ENCODE measurements around the gene SH3RF3.

The SH3RF3 gene

DNA sequence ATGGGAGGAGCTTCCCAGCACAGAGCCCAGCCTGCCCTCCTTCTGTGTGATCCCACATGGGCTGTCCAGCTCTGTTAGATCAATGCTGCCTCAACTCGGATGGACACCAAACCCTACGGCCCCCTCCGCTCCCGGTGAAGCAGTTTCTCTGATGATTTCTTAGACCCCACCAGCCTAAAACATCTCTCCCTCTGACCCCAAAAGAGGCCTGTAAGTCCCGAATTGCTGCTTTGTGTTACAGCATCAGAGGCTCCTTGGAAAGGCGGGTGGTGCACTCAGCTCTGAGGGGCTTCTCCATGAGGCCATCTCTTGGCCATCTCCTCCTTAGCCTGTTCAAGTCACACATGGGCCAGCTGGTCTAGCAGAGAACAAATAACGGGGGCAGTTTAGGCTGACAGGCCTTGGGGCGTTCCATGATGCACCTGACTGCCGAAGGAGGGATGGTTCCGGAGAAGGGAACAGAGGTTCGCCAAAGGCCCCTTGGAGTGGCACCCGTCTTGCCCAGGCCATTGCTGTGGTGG lies 240.7 kb downstream of the SH3RF3 start:
- Histone ChIP-seq H3K4me3 (ENCODE audit: low read length in 2 of 2) (no peak overlapping the region), H3K36me3 (replicated peaks in 1 of 2; ENCODE audit: control insufficient read depth in 2 of 2, insufficient read depth in 2 of 2, low read length in 2 of 2) (no peaks in the 10 kb centered on the region), H3K4me2 (ENCODE audit: insufficient read depth, low read length, poor library complexity, severe bottlenecking) (no peak overlapping the region), H3K27me3 (ENCODE audit: control insufficient read depth in 3 of 3, insufficient read depth in 3 of 3, low read depth in 1 of 3, low read length in 3 of 3) (no peaks in the 10 kb centered on the region), H2BK5ac (ENCODE audit: low read length) (no peak overlapping the region), H3K23ac (ENCODE audit: low read depth, low read length, poor library complexity) (no peak overlapping the region), H2BK15ac (ENCODE audit: low read length) (no peak overlapping the region), H3K4ac (ENCODE audit: low read length) (no peak overlapping the region), H3K79me1 (ENCODE audit: low read depth, low read length) (no peaks in the 10 kb centered on the region), H2BK120ac (ENCODE audit: low read depth, low read length) (no peak overlapping the region), H3K9ac (ENCODE audit: low read depth, low read length, poor library complexity) (no peak overlapping the region), H4K8ac (ENCODE audit: low read depth, low read length) (no peak overlapping the region), H3K27ac (replicated peaks; ENCODE audit: low read length) (no peak overlapping the region), H3K9me3 (replicated peaks in 1 of 2; ENCODE audit: control insufficient read depth in 2 of 2, insufficient read depth in 1 of 2, low read depth in 1 of 2, low read length in 2 of 2) (no peaks in the 10 kb centered on the region), H2AK5ac (ENCODE audit: low read depth, low read length) (no peak overlapping the region), H3K14ac (ENCODE audit: low read length) (no peak overlapping the region), H3K4me1 (ENCODE audit: control insufficient read depth in 2 of 2, insufficient read depth in 1 of 2, low read depth in 1 of 2, low read length in 2 of 2) (peaks cover 4 to 6% of the 10 kb centered on the region in 2 donors), H3K18ac (ENCODE audit: low read length) (no peak overlapping the region), H4K91ac (ENCODE audit: low read depth, low read length, poor library complexity) (no peak overlapping the region), H2BK12ac (ENCODE audit: low read length) (no peak overlapping the region), H2AFZ (ENCODE audit: low read length) (no peak overlapping the region)
- no peak for DNase-seq (ENCODE audit: low spot score)
- WGBS, 2 donors (ENCODE audit: extremely low coverage in 2 of 2, insufficient read length in 2 of 2, insufficient replicate concordance in 1 of 2): no CpG with 5 or more reads among the region's 12 CpGs

DNA sequence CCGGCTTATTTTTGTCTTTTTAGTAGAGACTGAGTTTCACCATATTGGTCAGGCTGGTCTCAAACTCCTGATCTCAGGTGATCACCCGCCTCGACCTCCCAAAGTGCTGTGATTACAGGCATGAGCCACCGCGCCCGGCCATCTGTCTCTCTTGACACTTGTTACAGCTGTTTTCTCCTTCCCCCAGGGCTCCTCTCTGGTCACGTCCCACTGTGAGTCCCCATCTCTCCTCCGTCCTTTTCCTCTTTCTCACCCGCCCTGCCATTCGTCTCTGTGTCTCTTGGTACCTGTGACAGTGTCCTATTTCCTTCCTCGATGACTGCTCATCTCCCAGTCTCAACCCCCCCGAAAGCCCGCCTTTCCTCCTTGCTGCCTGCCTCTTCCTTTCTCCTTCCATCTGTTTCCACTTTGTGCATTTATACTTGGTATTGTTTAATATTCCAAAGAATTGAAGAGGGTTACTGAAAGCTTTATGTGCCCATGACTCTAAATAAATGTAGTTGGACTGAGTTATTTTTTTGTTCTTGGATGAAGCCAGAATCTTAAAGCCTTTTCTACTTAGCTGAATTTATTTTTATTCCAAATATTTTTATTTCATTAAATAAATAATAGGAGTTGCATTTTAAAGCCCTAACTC lies 241.5 kb downstream of the SH3RF3 start:
- Histone ChIP-seq H2BK120ac (ENCODE audit: low read depth, low read length) (no peak overlapping the region), H2BK12ac (ENCODE audit: low read length) (no peak overlapping the region), H2BK5ac (ENCODE audit: low read length) (no peak overlapping the region), H2AFZ (ENCODE audit: low read length) (no peak overlapping the region), H3K79me1 (ENCODE audit: low read depth, low read length) (no peaks in the 10 kb centered on the region), H3K27ac (replicated peaks; ENCODE audit: low read length) (no peak overlapping the region), H3K14ac (ENCODE audit: low read length) (no peak overlapping the region), H4K91ac (ENCODE audit: low read depth, low read length, poor library complexity) (no peak overlapping the region), H3K36me3 (replicated peaks in 1 of 2; ENCODE audit: control insufficient read depth in 2 of 2, insufficient read depth in 2 of 2, low read length in 2 of 2) (no peaks in the 10 kb centered on the region), H3K4me1 (ENCODE audit: control insufficient read depth in 2 of 2, insufficient read depth in 1 of 2, low read depth in 1 of 2, low read length in 2 of 2) (peaks cover 2 to 4% of the 10 kb centered on the region in 2 donors), H2BK15ac (ENCODE audit: low read length) (no peak overlapping the region), H3K18ac (ENCODE audit: low read length) (no peak overlapping the region), H3K9me3 (replicated peaks in 1 of 2; ENCODE audit: control insufficient read depth in 2 of 2, insufficient read depth in 1 of 2, low read depth in 1 of 2, low read length in 2 of 2) (no peaks in the 10 kb centered on the region), H3K4me2 (ENCODE audit: insufficient read depth, low read length, poor library complexity, severe bottlenecking) (no peak overlapping the region), H3K9ac (ENCODE audit: low read depth, low read length, poor library complexity) (no peak overlapping the region), H2AK5ac (ENCODE audit: low read depth, low read length) (no peak overlapping the region), H3K4ac (ENCODE audit: low read length) (no peak overlapping the region), H3K23ac (ENCODE audit: low read depth, low read length, poor library complexity) (no peak overlapping the region), H3K27me3 (ENCODE audit: control insufficient read depth in 3 of 3, insufficient read depth in 3 of 3, low read depth in 1 of 3, low read length in 3 of 3) (no peaks in the 10 kb centered on the region), H3K4me3 (ENCODE audit: low read length in 2 of 2) (no peak overlapping the region), H4K8ac (ENCODE audit: low read depth, low read length) (no peak overlapping the region)
- no CpG with 5 or more reads among the region's 13 CpGs for WGBS, 2 donors (ENCODE audit: extremely low coverage in 2 of 2, insufficient read length in 2 of 2, insufficient replicate concordance in 1 of 2)
- DNase-seq (ENCODE audit: low spot score): no peak

GRCh38 chr2:109371481-109372170 lies 242.6 kb downstream of the SH3RF3 start:
- DNase-seq (ENCODE audit: low spot score): no peak
- WGBS, 2 donors (ENCODE audit: extremely low coverage in 2 of 2, insufficient read length in 2 of 2, insufficient replicate concordance in 1 of 2): no CpG with 5 or more reads among the region's 18 CpGs
- H2BK120ac ChIP-seq (ENCODE audit: low read depth, low read length): no peak overlapping the region
- H3K4me2 ChIP-seq (ENCODE audit: insufficient read depth, low read length, poor library complexity, severe bottlenecking): no peak overlapping the region
- H2BK5ac ChIP-seq (ENCODE audit: low read length): no peak overlapping the region
- no peak overlapping the region for H4K91ac ChIP-seq (ENCODE audit: low read depth, low read length, poor library complexity)
- H3K9me3 ChIP-seq (replicated peaks in 1 of 2; ENCODE audit: control insufficient read depth in 2 of 2, insufficient read depth in 1 of 2, low read depth in 1 of 2, low read length in 2 of 2): no peaks in the 10 kb centered on the region
- H3K4me1 ChIP-seq (ENCODE audit: control insufficient read depth in 2 of 2, insufficient read depth in 1 of 2, low read depth in 1 of 2, low read length in 2 of 2): peaks cover 4% of the 10 kb centered on the region in 2 donors
- no peak overlapping the region for H3K9ac ChIP-seq (ENCODE audit: low read depth, low read length, poor library complexity)
- no peaks in the 10 kb centered on the region for H3K27me3 ChIP-seq (ENCODE audit: control insufficient read depth in 3 of 3, insufficient read depth in 3 of 3, low read depth in 1 of 3, low read length in 3 of 3)
- H2AFZ ChIP-seq (ENCODE audit: low read length): no peak overlapping the region
- no peak overlapping the region for H3K27ac ChIP-seq (replicated peaks; ENCODE audit: low read length)
- no peaks in the 10 kb centered on the region for H3K79me1 ChIP-seq (ENCODE audit: low read depth, low read length)
- no peak overlapping the region for H3K14ac ChIP-seq (ENCODE audit: low read length)
- H2AK5ac ChIP-seq (ENCODE audit: low read depth, low read length): no peak overlapping the region
- no peak overlapping the region for H3K4ac ChIP-seq (ENCODE audit: low read length)
- peak overlapping the region; percentile 75 for H3K23ac ChIP-seq (ENCODE audit: low read depth, low read length, poor library complexity)
- no peak overlapping the region for H2BK15ac ChIP-seq (ENCODE audit: low read length)
- no peak overlapping the region for H2BK12ac ChIP-seq (ENCODE audit: low read length)
- no peaks in the 10 kb centered on the region for H3K36me3 ChIP-seq (replicated peaks in 1 of 2; ENCODE audit: control insufficient read depth in 2 of 2, insufficient read depth in 2 of 2, low read length in 2 of 2)
- peak overlapping the region; percentile 72 for H3K18ac ChIP-seq (ENCODE audit: low read length)
- H3K4me3 ChIP-seq (ENCODE audit: low read length in 2 of 2): no peak overlapping the region
- H4K8ac ChIP-seq (ENCODE audit: low read depth, low read length): no peak overlapping the region

DNA sequence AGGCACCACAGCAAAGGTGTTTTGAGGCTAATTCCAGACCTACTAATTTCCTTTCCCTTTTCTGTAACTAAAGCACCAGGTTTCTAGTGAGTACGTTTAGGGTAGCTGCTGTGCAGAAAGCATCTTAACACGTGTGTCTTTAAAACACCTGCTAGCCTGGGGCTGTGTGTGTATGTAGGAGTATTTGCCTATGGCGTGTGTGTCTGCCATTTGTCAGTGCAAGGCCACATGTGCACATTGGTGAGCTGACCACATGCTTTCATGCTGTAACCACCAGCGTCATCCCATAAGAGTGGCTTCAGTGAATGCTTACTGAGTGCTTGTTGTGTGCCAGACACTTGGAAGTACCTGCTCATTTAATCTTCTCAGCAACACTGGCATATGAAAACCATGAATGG lies 243.2 kb downstream of the SH3RF3 start:
- H3K4me1 ChIP-seq (ENCODE audit: control insufficient read depth in 2 of 2, insufficient read depth in 1 of 2, low read depth in 1 of 2, low read length in 2 of 2): peaks cover 4% of the 10 kb centered on the region in 2 donors
- no peak overlapping the region for H3K18ac ChIP-seq (ENCODE audit: low read length)
- no peaks in the 10 kb centered on the region for H3K36me3 ChIP-seq (replicated peaks in 1 of 2; ENCODE audit: control insufficient read depth in 2 of 2, insufficient read depth in 2 of 2, low read length in 2 of 2)
- no peak overlapping the region for H3K9ac ChIP-seq (ENCODE audit: low read depth, low read length, poor library complexity)
- H3K4me2 ChIP-seq (ENCODE audit: insufficient read depth, low read length, poor library complexity, severe bottlenecking): no peak overlapping the region
- peak overlapping the region in 1 of 2 donors; percentile 59 for H3K4me3 ChIP-seq (ENCODE audit: low read length in 2 of 2)
- H3K4ac ChIP-seq (ENCODE audit: low read length): no peak overlapping the region
- WGBS, 2 donors (ENCODE audit: extremely low coverage in 2 of 2, insufficient read length in 2 of 2, insufficient replicate concordance in 1 of 2): no CpG with 5 or more reads among the region's 4 CpGs
- H3K27ac ChIP-seq (replicated peaks; ENCODE audit: low read length): no peak overlapping the region
- H2BK5ac ChIP-seq (ENCODE audit: low read length): no peak overlapping the region
- no peak overlapping the region for H2AFZ ChIP-seq (ENCODE audit: low read length)
- H3K9me3 ChIP-seq (replicated peaks in 1 of 2; ENCODE audit: control insufficient read depth in 2 of 2, insufficient read depth in 1 of 2, low read depth in 1 of 2, low read length in 2 of 2): no peaks in the 10 kb centered on the region
- no peak overlapping the region for H4K91ac ChIP-seq (ENCODE audit: low read depth, low read length, poor library complexity)
- H3K14ac ChIP-seq (ENCODE audit: low read length): no peak overlapping the region
- no peak overlapping the region for H2BK120ac ChIP-seq (ENCODE audit: low read depth, low read length)
- no peak overlapping the region for H3K23ac ChIP-seq (ENCODE audit: low read depth, low read length, poor library complexity)
- H4K8ac ChIP-seq (ENCODE audit: low read depth, low read length): no peak overlapping the region
- H3K27me3 ChIP-seq (ENCODE audit: control insufficient read depth in 3 of 3, insufficient read depth in 3 of 3, low read depth in 1 of 3, low read length in 3 of 3): no peaks in the 10 kb centered on the region
- H3K79me1 ChIP-seq (ENCODE audit: low read depth, low read length): no peaks in the 10 kb centered on the region
- no peak overlapping the region for H2BK12ac ChIP-seq (ENCODE audit: low read length)
- no peak overlapping the region for H2AK5ac ChIP-seq (ENCODE audit: low read depth, low read length)
- DNase-seq (ENCODE audit: low spot score): no peak
- H2BK15ac ChIP-seq (ENCODE audit: low read length): no peak overlapping the region
